GM12892 (cell line): ENCODE results near the gene PDIK1L.
"Not testable (repeated sequence)": the region's sequence is repeated elsewhere in the genome, so short reads cannot be mapped to it uniquely, and the experiment has no call there.

Experiments
- DNase-seq: peaks from one replicate; pipeline ENCODE4 v3.0.0; 2011; ENCODE audit not compliant: insufficient read length
- FAIRE-seq: peaks from 2 replicates; lab custom pipeline; 2011; peaks lifted over from hg19 to GRCh38; lab: Jason Lieb, UNC
- POLR2A ChIP-seq: IDR thresholded peaks from 2 replicates; pipeline ENCODE4 v1.6.1; 2011; ENCODE audit warnings: low read depth, low read length, control low read depth
- POLR2AphosphoS5 ChIP-seq: IDR thresholded peaks from 2 replicates; pipeline ENCODE4 v1.6.1; 2011; ENCODE audit warnings: low read depth, low read length, control low read depth
- TAF1 ChIP-seq: IDR thresholded peaks from 2 replicates; pipeline ENCODE4 v1.6.1; 2011; ENCODE audit warnings: low read depth, mild to moderate bottlenecking, control low read depth, low read length, borderline replicate concordance

PDIK1L gene

GRCh38 chr1:26078286-26079177, 33.1 kb upstream of the PDIK1L start:
- TF ChIP-seq TAF1: no peak
- no peak for TF ChIP-seq POLR2AphosphoS5
- TF ChIP-seq POLR2A: no peak
- DNase-seq: no peak

DNA sequence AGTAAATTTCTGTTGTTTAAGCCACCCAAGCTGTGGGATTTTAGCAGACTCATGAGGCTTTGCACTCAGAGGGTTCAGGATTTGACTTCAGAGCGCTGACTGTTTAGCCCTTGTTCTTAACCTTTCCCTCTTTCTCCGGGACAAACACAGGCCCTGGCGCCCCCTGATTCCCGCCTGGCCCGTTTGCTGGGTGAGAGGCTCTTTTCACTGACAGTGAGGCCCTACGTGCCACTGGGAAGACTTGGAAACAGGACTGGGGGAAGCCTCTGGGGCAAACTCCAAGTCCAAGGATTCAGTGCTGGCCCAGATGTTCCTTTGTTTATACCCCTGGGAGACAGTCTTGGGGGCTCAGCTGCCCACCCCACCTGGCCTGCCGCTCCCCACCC, 32.5 kb upstream of the PDIK1L start:
- FAIRE-seq (no peak), DNase-seq (no peak)
- TF ChIP-seq POLR2A (no peak), POLR2AphosphoS5 (no peak), TAF1 (no peak)

More at GRCh38 chr1:26078286-26079177, 33.1 kb upstream of the PDIK1L start:
- no peak for FAIRE-seq

- DNase-seq (no peak), FAIRE-seq (no peak)
- no peak for TF ChIP-seq POLR2AphosphoS5
- no peak for TF ChIP-seq TAF1
- no peak for TF ChIP-seq POLR2A
These were observed 31.4 kb upstream of the PDIK1L start for GRCh38 chr1:26079960-26080814.

GRCh38 chr1:26081267-26082019, 30.2 kb upstream of the PDIK1L start:
- TF ChIP-seq POLR2AphosphoS5: no peak
- TF ChIP-seq TAF1: no peak
- TF ChIP-seq POLR2A: no peak
- DNase-seq: no peak

DNA sequence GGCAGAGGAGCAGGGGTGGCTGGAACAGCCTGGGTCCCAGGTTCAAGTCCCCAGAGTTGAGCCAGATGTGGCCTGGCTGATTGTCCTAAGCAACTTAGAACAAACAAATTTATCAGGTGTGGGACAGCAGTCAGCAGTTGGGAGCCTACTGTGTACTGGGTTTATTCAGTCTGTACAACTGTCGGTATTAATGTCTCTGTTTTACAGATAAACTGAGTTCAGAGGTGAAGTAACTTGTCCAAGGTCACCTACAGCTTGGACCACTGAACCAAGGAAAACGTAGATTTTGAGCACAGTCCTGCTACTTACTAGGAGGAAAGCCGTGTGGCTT, 29.6 kb upstream of the PDIK1L start:
- TF ChIP-seq POLR2A: no peak
- no peak for TF ChIP-seq TAF1
- no peak for TF ChIP-seq POLR2AphosphoS5
- FAIRE-seq (no peak), DNase-seq (no peak)

More at GRCh38 chr1:26081267-26082019, 30.2 kb upstream of the PDIK1L start:
- no peak for FAIRE-seq

GRCh38 chr1:26083208-26083607, 28.4 kb upstream of the PDIK1L start:
- DNase-seq (no peak), FAIRE-seq (no peak)
- TF ChIP-seq POLR2AphosphoS5 (no peak), POLR2A (no peak), TAF1 (no peak)

GRCh38 chr1:26084091-26084561, 27.5 kb upstream of the PDIK1L start:
- DNase-seq: no peak
- no peak for FAIRE-seq
- no peak for TF ChIP-seq POLR2A
- TF ChIP-seq TAF1: no peak
- no peak for TF ChIP-seq POLR2AphosphoS5

DNA sequence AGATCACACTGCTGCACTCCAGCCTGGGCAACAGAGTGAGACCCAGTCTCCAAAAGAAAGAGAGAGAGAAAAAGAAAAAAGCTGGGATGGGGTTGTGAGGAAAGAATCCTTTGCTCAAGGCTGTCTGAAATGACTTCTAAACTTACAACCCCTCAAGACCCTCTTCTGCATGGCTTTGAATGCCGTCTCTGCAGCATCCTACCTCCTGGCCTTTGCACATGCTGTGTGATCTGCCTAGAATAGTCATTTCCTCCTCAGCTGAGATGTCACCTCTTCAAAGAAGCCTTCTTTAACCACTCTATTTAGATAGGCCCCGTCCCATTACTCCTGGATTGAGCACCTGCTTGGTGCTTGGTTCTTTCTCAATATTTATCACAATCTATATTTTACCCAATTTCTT, 26.8 kb upstream of the PDIK1L start:
- DNase-seq (no peak), FAIRE-seq (no peak)
- no peak for TF ChIP-seq POLR2A
- no peak for TF ChIP-seq POLR2AphosphoS5
- TF ChIP-seq TAF1: no peak

DNA sequence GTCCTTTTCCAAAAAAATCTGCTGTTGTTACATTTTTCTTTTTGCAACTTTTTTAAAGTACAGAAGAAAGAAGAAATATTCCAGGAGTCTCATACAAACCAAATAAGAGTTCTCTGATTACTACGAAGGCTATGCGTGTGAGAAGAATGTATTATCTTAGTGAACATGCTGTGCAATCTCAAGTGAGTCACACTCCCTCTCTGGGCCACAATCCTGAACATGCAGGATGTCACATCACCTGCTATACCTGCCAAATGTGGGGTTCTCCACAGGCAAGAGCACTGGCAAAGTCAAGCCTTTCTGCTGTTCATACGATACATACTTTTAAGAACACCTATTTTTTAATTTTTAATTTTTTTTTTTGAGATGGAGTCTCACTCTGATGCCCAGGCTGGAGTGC, 22.5 kb upstream of the PDIK1L start:
- FAIRE-seq (no peak), DNase-seq (no peak)
- TF ChIP-seq POLR2A (no peak), TAF1 (no peak), POLR2AphosphoS5 (no peak)

DNA sequence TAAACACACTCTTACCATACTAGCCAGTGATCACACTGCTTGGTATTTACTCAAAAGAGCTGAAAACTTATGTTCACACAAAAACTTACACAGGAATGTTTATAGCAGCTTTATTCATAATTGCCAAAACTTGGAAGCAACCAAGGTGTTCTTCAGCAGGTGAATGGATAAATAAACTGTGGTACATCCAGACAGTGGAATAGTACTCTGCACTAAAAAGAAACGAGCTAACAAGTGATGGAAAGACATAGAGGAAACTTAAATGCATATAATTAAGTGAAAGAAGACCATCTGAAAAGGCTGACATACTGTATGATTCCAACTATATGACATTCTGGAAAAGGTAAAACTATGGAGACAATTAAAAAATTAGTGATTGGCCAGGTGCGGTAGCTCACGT, 20.7 kb upstream of the PDIK1L start:
- DNase-seq (no peak), FAIRE-seq (no peak)
- no peak for TF ChIP-seq TAF1
- TF ChIP-seq POLR2A: no peak
- TF ChIP-seq POLR2AphosphoS5: no peak

DNA sequence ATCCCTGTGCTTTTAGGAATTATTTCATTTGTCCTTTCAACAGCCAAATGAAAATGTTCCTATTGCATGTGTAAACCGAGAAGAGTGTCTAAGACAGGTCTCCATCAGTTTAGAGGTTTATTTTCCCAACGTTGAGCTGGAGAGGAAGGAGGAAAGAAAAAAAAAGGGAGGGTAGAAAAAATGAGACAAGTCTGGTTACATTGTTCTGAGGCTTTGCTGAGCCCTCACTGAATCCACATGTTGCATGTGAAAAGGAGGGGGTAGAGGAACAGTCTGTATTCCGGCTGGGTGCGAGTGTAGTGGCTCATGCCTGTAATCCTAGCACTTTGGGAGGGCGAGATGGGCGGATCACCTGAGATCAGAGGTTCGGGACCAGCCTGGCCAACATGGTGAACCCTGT, 19.2 kb upstream of the PDIK1L start:
- TF ChIP-seq POLR2A (no peak), POLR2AphosphoS5 (no peak), TAF1 (no peak)
- FAIRE-seq: no peak
- DNase-seq: no peak

DNA sequence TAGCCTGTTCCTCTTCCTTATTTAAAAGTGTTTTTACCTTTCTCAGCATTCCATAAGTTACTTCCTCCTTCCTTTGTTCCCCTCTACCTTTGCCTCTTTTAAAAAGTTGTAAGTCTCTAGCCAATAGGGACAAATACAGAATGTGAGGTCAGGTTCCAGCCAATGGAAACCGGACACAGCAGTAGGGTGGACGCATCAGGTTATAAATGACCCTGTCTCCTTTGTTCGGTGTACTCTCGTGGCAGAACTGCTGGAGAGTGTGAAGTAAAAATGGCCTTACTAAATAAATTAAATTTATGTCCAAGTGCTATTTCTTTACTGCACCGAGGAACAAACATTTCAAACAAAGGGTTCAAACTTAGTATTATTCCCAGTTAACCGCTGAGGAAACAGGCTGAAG, 18.1 kb upstream of the PDIK1L start:
- FAIRE-seq: not testable (repeated sequence)

More for the DNA sequence above, 18.1 kb upstream of the PDIK1L start:
- not testable (repeated sequence) for DNase-seq
